A204.1 (cell line): Measurements from ENCODE around the gene PLCH1.

Experiments
- FAIRE-seq: peaks from 2 replicates; lab custom pipeline; 2012; peaks lifted over from hg19 to GRCh38; lab: Jason Lieb, UNC

Gene PLCH1

DNA sequence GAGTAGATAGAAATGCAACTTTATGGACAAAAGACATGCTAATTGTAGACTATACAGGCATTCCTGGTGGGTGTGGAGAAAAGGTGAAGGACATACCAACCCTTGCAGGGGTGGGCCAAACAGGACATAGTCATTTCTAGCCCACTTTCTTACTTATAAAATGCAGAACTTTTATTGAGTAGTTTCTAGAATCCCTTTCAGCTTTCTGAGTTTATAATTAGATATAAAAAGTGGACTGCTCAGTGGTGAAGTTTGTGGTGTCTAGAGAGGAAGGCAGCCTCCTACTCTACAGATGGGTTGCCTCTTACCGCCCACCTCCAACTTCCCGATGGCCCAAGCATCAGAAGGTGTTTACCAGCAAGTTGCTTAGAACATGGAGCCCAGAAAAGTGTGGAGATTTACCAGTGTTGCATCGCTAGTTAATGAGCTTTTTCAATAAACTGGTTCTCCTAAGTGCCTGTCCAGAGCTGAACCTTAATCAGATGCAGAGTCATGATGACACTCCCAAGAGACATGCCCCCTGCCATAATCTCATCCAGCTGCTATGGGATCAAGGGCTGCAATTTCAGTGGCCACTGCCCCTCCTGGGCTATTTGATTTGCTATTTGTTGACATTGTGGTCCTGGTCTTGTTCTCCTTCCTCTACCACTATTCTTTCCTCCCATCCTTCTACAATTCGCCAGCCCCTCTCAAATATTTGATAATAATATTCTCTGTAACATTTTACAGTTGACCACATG is 373.9 kb downstream of the PLCH1 start:
- no peak for FAIRE-seq

DNA sequence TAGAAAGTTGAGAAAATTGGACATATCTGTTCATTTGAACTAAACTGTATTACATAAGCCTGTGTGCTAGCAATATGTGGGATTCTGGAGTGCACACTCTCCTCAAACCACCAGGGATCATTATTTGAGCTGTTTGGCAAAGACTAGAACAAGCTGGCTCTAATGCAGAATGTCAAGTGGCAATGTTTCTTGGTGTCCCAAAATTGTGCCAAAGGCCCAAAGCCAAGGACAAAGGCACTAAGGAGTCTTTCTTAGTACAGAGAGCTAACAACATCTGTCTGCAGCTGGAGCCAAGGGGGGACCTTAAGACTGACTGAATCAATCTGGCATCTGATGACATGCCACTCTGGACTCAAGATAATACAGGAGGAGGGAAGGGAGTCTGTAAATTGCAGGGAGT is 374.7 kb downstream of the PLCH1 start:
- FAIRE-seq: no peak

DNA sequence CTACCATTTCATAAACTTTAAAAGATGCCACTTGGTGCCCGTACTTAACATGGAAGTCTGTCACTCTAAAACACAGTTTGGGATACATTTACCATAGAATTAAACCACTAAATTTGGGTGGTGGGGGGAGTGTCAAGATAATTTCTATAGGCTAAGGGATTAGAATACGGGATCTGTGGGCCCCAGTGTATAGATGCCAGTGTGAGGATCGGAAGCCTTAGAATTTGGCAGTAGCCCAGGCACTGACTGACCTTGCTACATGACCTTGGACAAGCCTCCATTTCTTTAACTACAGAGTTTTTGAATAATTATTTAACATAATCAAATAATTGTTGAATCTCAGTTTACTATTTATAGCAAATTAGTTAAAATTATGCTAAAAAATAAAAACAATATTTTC is 375.1 kb downstream of the PLCH1 start:
- FAIRE-seq: no peak

DNA sequence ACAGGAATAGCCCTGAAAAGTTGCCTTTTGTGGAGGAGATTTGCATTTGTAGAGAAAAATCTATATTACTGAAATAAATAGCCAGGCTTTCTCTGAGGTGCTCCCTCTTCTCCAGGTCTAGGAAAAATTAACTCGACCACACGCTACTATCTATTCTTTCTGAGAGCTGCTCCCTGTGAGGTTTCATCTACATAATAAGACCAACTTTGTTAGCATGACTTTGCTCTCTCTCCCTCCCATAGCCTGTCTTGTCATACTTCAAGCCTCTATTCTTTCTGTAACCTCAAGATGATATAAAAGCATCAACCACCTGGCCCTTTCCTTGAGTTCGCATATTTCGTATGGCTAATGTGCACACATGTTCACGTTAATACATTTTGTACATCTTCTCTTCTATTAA is 375.6 kb downstream of the PLCH1 start:
- FAIRE-seq: no peak

DNA sequence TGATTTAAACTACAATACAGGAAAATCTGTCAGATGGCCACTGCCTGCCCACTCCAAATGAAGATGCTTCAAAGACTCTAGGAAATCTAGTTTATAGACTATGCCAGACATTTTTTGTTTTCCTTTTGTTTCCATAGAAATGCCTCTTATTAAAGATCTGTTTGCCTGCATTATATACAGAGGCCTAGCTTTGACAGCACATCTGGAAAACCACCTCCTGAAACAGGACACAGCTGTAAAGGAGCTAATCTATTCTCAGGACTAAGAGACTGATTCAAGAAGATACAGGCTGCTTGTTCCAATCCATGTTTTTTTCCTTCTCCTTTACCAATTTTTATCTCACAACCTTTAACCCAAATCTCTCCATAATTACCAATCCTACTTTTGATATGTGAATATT is 376.1 kb downstream of the PLCH1 start:
- FAIRE-seq: no peak

DNA sequence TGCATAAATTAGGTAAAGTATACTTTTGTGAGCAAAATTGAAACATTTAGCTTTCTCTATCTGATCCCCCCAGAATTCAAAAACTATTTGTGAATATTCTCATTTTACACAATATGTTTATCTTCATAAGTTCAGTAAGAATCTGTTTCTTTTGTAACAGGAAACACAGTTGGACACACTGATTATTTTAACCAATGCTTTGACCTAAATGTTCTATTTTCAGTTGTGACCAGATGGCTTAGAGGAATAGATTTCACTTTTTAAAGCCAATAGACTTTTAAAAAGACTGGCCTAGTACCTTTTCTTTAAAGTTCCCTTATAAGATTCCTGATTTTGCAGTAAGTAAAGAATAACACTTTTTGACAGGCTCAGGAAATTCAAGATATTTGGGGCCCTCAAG is 377.4 kb downstream of the PLCH1 start:
- FAIRE-seq: no peak

DNA sequence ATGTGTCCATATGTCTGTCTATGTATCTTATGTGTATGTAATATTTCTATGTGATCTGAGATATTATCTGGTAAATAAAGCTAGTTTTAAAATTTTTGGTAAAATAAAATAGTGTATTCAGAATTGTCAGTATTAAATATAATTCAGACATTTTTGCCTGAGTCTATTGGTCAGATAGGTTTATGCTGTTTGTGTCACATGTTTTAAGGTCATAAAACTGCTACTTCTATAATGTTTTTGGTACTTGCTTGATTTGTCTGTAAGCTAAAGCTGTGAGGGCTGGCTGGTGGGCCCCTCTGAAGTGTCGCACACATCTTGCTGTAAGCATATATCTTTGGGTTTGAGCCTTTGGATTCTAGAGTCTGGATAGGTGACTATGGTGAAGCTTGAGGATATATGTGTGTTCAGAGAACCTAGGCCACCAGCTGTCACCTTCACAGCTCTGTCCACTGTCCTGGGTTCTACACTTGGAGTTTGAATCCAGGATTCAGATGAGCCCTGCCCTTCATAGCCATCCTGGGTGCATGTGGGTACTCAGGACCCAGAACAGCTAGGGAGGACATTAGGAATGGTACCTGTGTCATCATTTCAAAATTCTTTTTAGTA is 379.6 kb downstream of the PLCH1 start:
- FAIRE-seq: no peak

DNA sequence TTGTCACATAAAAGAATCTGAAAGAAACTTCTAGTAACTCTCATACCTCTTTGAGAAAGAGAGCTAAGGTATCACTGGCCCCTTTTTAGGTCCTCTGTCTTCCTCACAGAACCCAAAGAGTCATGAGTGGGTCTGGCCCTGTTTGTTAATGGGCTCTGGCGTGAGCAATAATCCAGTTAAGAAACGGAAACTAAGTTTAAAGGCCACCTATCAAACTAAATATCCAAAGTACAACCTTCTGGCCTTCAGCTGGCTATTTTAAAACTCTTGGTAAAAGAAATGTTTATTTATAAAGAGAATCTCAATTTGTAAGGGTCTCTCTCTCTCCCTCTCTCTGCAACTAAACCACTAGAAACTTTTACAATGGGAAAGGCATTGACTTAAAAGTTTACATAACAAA is 380.4 kb downstream of the PLCH1 start:
- FAIRE-seq: no peak

DNA sequence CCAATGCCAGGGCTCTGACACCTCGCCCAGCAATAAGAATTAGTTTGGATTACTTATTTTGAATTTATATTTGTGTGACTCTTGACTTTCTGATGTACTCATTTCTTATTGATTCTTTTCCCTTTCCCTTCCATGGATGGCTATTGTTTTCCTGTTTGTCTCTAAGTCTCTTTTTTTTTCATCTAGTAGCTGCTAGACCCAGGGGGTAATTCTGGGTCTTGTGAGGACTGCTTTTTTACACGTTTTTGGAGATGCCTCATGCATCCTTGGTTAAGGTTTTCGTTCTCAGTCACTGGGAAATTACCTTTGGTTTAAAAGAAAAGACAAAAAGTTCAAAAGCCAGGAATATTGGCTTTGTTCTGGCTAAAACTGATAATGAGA is 381.2 kb downstream of the PLCH1 start:
- FAIRE-seq: no peak

DNA sequence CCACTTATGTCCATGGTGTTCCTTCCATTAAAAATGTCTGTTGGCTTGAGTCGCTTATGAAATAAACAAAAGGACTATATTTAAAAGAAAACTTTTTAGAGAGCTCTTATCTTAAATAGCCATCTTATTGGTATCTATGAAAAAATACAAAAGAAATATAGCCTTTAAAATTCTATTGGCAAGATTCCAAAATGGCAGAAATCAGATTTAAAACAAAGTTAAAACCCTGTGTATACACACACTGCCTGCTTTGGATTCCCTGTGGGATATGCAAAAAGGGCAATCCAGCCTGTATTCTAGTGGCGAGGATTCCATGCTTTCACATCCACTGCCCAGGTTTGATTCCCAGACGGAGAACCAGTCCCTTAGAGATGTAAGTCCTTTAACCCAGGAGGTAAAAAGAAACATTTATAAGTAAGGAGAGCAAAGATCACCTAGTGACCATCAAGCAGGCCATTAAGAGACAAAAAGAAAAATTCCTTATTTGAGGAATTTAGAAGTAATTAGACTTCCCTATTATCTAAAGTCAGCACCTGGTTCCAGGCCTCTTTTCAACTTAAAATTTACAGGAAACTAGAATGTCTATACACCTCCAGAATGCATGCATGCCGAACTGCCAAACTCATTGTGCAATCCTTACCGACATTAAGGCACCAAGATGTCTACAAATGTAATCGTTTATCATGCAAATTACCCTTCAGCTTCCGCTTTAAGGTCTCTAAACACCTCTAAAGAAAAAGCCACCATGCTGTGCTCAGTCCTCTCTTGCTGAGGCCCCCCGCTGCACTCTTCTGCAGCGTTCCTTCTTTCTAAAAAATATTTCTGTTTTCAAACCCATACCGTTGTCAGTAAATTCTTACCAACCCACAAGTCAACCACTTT is 381.8 kb downstream of the PLCH1 start:
- no peak for FAIRE-seq

DNA sequence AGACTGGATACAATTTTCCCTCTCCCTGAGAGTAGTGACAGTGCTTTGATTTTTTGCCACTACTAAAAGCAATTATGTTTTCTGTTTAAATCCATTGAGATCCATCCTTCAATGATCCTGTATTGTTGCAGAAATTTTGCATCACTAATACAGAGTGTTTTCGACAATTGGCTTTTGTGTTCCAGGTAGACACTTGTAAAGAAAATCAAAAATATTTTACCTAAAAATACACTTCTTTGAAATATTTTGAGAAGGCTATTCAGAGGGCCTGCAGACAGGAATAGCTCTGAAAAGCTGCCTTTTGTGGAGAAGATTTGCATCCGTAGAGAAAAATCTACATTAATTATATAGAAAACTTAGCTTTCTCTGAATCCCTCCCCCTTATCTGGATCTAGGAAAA is 384.6 kb downstream of the PLCH1 start:
- no peak for FAIRE-seq

DNA sequence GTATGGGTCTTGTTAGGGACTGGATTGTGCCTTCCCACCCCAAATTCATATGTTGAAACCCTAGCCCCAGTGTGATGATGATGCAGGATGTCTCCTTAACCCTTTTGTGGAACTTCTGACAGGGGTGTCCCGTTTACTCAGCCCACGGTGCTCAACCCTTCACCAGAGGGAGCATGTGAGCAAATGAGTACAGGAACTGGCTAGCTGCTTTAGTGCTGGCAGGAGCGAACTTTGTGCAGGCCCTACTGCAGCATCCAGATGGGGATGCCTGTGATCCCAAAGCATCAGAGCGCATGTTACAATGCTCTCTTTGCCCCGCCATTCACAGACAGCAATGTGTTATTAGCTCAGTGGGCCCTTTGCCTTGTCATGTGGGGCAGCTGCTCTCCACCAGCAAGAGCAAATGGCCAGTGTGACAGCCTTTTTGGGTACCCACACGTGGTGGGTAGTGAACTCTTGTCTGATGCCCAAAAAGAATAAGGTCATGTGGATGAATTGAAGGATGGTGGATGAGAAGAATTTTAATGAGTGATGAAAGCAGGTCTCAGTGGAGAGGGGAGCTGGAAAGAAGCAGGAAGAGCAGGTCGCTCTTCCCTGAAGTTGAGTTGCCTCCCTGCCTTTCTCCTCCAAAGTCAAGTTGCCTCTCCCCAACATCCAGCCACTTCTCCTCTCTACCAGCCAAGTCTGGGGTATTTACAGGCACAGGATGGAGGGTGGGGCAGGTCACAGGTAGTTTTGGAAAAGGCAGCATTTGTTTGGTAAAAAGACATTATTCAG is 388.1 kb downstream of the PLCH1 start:
- no peak for FAIRE-seq

DNA sequence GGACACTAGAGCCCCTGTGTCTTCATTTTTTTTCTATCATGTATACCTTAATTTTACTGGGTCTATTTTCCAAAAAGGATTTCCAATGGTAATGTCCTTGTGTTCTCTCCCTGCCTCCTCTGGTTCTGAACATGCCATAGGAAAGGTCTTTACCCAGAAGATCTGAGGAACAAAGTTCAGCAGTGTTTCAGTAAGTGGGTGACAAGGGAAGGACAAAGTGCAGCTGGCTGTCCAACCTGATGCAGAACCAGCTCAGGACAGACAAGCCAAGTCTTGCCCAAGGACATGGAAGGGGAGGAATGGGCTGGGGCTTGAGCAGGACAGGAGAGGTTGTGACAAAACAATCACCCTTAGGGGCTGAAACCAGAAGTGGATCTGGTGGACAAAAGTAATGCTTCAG is 390.2 kb downstream of the PLCH1 start:
- no peak for FAIRE-seq

DNA sequence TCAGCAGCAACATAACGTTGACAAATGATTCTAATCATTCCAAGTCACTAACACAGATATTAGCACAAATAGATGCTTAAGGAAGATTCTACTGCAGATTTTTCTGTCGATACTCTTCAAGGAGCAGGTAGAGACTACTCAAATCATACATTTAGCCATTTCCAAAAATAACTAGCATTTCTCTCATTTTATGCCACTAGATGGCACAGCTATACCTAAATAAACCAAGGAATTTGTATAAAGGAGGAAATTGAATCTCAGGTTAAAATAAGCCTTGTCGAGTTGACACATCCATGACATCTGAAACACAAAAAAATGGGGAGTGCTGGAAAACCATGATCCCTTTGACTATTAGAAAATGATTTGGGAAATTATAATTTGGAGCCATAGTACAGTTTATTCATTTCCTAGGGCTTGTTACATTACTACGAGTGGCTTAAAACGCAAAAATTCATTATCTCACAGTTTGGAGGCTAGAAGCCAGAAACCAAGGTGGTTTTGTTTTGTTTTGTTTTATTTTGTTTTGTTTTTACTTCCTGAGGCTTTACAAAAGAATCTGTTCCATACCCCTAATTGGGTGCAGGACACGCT is 391.9 kb downstream of the PLCH1 start:
- peak; percentile 87 for FAIRE-seq

DNA sequence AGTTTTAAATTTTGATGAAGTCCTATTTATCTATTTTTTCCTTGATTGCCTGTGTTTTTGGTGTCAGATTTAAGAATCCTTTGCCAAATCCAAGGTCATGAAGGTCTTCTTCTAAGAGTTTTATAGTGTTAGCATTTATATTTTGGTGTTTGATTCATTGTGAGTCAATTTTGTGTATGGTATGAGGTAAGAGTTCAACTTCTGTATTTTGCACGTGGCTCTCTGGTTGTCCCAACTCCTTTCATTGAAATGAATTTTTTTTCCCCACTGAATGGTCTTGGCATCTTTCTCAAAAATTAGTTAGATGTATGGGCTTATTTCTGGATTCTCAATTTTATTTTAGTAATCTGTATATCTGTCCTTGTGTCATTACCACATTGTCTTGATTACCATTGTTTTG is 394.3 kb downstream of the PLCH1 start:
- FAIRE-seq: no peak

DNA sequence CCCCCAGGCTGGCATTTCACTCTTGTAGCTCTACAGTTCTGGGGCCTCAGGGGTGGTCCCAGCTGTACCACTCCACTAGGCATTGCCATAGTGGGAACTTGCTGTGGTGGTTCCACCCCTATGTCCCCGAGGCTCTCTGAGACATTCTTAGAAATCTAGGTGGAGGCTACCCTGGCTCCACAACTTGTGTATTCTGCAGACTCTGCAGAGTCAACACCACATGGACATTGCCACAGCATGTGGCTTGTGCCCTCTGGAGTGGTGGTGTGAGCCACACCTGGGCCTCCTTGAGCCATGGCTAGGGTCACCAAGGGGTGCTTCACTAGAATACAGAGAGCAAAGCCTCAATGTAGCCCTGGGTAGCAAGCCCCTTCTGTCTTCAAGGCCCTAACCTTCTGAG is 397.0 kb downstream of the PLCH1 start:
- no peak for FAIRE-seq

DNA sequence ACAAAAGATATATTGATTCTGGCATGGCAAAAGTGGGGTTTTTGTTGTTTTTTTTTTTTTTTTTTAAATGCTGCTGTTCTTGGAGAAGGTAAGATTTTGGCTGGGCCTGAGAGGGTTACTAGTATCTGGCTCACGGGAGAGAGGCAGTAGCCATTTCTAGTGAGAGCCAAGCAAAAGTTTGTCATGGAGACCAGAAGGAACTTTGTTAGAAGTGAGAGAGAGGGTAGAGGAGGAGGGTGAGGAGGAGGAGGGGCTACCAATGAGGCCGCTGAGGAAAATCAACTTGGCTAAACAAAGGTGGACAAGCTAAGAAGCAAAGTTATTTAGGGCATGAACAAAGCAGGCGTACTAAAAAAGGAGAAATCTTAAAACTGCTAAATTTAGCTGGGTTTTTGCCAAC is 402.5 kb downstream of the PLCH1 start:
- no peak for FAIRE-seq

DNA sequence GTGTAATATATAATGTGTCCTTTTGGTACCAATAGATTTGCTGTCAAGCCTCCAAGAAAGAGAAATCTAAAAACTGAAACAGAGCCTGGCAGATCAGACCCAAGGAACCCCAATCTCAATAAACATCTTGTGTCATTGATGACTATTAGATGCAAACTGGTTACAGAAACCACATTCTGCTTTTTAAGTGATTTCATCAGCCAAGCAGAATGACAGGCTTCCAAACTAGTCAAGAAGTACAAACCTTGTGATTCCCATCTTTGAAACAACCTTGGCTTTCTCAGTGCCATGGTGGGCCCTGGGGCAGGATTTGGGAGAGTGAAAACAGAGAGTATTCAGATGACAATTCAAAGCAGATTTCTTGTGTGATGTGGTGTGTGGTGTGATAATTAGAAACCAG is 405.8 kb downstream of the PLCH1 start:
- no peak for FAIRE-seq

DNA sequence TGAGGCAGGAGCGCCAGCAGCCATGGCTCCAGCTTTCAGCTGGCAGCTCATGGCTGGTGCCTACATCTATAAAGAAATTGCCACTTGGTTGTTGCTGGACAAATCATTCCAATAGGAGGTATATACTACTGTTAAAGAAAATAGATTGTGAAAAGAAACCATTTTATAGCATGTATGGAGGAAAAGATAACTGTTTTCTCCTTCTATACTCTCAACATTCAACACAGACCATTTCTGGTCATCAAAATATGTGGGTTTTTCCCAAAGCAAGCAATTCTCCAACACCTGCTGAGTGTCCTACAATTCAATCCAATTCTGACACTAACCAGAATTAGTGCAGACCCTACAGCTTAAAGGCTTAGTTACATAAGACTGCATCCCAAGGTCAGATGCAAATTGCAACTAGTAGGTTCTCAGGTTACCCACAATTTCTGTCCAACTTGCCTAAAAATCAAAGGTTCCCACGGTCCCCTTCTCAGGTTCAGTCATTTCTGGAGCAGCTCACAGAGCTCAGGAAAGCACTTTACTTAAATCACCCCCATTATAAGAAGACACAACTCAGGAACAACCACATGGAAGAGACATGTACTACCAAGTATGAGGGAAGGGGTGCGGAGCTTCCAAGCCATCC is 409.0 kb downstream of the PLCH1 start:
- FAIRE-seq: no peak

DNA sequence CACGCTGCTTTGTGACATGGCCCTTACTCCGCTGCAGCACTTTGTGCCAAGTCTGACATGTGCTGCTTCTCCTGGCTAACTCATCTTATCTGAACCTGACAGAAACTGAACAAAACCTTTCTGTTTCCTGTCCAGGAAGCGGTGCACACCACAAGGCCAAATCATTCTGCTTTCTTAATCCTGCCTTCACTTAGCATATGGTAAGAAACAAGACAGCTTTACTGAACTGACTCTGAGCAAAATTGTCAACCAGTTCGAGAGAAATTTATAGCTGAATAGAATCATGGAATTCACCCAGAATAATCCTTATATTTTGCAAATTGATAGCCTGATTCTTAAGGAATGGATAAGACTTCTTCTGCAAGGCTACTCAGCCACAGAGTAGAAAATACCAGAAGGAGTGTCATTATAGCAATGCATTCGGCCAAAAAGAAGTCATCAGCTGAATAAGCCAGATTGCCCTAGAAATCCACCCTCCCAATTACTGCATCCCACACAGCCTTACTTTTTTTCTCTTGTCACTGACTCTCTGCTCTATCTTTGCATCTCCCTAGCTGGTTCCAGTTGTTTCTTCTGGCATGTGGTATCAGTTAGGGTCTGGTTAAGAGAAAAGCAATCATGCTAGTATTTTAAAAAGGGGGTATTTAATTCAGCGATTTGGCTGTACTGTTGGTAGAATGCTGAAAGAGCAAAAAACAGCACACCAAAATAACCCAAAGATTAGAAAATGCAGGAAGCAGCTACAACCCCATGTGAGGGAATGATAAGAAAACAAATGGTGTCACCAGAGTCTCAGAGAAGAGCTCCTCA is 409.8 kb downstream of the PLCH1 start:
- FAIRE-seq: no peak
